Measurements from ENCODE around the gene DEF6.

DEF6 gene

GRCh38 chr6:35368038-35368887 lies 70.6 kb downstream of the DEF6 start:
- Histone ChIP-seq H3K4me3 (no peak overlapping the region), H3K27ac (no peak overlapping the region)
- DNase-seq (ENCODE audit: low spot score), result no peak
- TF ChIP-seq, protein P1, sequence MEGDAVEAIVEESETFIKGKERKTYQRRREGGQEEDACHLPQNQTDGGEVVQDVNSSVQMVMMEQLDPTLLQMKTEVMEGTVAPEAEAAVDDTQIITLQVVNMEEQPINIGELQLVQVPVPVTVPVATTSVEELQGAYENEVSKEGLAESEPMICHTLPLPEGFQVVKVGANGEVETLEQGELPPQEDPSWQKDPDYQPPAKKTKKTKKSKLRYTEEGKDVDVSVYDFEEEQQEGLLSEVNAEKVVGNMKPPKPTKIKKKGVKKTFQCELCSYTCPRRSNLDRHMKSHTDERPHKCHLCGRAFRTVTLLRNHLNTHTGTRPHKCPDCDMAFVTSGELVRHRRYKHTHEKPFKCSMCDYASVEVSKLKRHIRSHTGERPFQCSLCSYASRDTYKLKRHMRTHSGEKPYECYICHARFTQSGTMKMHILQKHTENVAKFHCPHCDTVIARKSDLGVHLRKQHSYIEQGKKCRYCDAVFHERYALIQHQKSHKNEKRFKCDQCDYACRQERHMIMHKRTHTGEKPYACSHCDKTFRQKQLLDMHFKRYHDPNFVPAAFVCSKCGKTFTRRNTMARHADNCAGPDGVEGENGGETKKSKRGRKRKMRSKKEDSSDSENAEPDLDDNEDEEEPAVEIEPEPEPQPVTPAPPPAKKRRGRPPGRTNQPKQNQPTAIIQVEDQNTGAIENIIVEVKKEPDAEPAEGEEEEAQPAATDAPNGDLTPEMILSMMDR (IDR thresholded peaks at IDR 0.05), result no peak

DNA sequence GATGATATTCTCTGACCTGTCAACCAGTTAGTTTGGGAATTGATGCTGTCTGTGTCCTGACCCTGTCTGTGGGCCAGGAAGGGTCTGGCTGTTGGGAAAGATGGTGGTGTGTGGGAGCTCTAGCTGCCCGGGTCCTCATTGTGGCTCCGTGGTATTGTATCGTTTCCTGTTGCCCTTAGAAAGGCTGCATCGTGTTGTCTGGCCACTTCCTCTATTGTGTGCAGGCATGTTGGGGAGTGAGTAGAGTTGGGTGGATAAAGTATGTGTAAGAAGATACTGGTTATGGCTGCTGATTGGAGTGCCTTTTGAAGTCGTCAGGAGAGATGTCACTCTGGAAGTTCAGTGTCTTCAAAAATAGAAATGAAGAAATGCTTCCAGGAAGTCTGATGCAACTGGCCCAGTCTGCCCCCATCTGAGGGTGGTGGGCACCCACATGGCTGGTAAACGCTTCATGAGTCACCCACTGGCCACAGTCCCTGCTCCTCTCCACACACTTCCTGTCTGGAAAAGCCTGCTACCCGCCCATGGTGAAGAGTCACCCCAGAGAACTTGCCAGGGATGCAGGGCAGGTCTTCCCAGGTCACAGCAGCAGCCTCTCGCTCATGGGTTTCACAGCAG lies 72.6 kb downstream of the DEF6 start:
- H3K4me3 ChIP-seq, result no peak overlapping the region
- peak overlapping the region; percentile 34 to 51 for H3K27ac ChIP-seq
- peak; percentile 89 for DNase-seq (ENCODE audit: low spot score)
- TF ChIP-seq, protein P1 (IDR thresholded peaks at IDR 0.05), result no peak

- TF ChIP-seq, protein P1 (IDR thresholded peaks at IDR 0.05), result no peak
- Histone ChIP-seq H3K4me3 (no peak overlapping the region), H3K27ac (peak overlapping the region; percentile 24 to 34)
- no peak for DNase-seq (ENCODE audit: low spot score)
Observed at GRCh38 chr6:35370785-35371493, 73.3 kb downstream of the DEF6 start.

All from coronary artery (tissue), 2 donors.